ENCODE data around the gene NEDD4L. TPM values are rescaled to one million over a fixed set of nuclear protein-coding genes. Genes with fewer than 3 reads are reported as not detected.
A peak's percentile ranks its signal among the peaks of the same experiment; 100 is the strongest.

Gene NEDD4L
- total RNA-seq, 1 donor from 2014 or later = 135 TPM

DNA sequence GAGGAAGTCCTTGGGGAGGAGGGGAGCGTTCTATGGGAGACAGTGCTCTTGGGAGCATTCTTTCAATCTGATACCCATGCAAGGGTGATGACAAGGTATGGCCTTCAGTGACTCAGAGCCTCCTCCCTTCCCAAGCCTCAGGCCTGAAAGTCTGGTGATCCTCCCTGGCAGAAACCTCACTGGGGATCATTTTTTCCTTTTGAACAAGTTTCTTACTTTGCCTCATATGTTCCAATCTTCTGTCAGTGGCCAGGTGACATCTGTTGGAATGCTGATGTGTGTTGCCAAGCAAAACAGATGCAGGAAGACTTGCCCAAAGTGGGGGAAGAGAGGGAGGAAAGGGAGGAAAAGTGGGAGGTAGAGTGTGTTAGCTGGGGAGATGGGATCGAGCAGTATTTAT is 224.8 kb downstream of the NEDD4L start:
- no peak overlapping the region for H3K4me3 Mint-ChIP-seq
- no peaks in the 10 kb centered on the region for H3K36me3 Mint-ChIP-seq
- TF ChIP-seq, protein P1, sequence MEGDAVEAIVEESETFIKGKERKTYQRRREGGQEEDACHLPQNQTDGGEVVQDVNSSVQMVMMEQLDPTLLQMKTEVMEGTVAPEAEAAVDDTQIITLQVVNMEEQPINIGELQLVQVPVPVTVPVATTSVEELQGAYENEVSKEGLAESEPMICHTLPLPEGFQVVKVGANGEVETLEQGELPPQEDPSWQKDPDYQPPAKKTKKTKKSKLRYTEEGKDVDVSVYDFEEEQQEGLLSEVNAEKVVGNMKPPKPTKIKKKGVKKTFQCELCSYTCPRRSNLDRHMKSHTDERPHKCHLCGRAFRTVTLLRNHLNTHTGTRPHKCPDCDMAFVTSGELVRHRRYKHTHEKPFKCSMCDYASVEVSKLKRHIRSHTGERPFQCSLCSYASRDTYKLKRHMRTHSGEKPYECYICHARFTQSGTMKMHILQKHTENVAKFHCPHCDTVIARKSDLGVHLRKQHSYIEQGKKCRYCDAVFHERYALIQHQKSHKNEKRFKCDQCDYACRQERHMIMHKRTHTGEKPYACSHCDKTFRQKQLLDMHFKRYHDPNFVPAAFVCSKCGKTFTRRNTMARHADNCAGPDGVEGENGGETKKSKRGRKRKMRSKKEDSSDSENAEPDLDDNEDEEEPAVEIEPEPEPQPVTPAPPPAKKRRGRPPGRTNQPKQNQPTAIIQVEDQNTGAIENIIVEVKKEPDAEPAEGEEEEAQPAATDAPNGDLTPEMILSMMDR (IDR thresholded peaks at IDR 0.05; ENCODE audit: unreplicated experiment) = no peak
- no peaks in the 10 kb centered on the region for H3K27me3 Mint-ChIP-seq (ENCODE audit: low read depth)
- no peak for DNase-seq (ENCODE audit: low spot score in 2 of 2, unreplicated experiment in 2 of 2)
- peak overlapping the region; percentile 74 for H3K27ac Mint-ChIP-seq
- H3K4me1 Mint-ChIP-seq = peaks cover 61% of the 10 kb centered on the region
- no peaks in the 10 kb centered on the region for H3K9me3 Mint-ChIP-seq

DNA sequence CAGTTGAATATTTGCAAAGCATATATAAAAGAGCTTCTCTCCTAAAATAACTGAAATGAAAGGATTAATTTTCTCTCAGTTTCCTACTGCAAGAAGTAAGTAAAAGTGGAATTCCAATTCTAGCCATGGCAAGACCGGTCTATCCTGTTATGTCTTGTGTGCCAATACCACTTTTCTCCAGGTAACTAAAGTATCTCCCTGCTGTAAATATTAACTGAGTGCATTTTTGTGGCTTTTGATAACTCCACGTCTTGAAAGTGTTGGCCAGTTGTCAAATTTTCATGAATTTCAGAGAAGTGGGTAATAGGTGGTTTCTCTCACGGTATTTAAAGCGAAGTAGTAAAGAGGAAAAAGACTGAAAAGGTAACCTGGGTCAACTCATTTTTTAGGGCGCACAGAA is 225.9 kb downstream of the NEDD4L start:
- Mint-ChIP-seq H3K27me3 (ENCODE audit: low read depth) (no peaks in the 10 kb centered on the region), H3K9me3 (no peaks in the 10 kb centered on the region), H3K4me3 (no peak overlapping the region), H3K4me1 (peaks cover 52% of the 10 kb centered on the region), H3K27ac (peak overlapping the region; percentile 74), H3K36me3 (no peaks in the 10 kb centered on the region)
- no peak for DNase-seq (ENCODE audit: low spot score in 2 of 2, unreplicated experiment in 2 of 2)
- TF ChIP-seq, protein P1 (IDR thresholded peaks at IDR 0.05; ENCODE audit: unreplicated experiment) = no peak

DNA sequence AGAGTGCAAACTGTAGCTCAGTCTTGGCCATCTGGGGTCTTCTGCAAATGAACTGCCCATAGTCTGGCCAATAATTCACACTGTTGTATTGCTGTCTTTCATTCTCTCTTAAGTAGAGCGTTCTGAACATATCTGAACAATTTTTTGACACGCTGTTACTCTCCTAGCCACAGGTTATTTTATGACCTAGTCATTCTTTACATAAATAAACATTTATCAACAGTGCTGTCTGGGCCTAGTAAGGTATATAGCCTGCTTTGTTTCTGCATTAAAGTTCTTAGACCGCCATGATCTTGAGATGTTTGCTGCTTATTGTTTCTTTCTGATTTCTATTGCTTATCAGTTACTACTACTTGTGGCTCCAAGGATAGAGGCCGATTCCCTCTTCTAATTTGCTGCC is 226.4 kb downstream of the NEDD4L start:
- peaks cover 52% of the 10 kb centered on the region for H3K4me1 Mint-ChIP-seq
- no peak for DNase-seq (ENCODE audit: low spot score in 2 of 2, unreplicated experiment in 2 of 2)
- H3K36me3 Mint-ChIP-seq = no peaks in the 10 kb centered on the region
- H3K27me3 Mint-ChIP-seq (ENCODE audit: low read depth) = no peaks in the 10 kb centered on the region
- H3K27ac Mint-ChIP-seq = peak overlapping the region; percentile 74
- no peak overlapping the region for H3K4me3 Mint-ChIP-seq
- no peaks in the 10 kb centered on the region for H3K9me3 Mint-ChIP-seq
- TF ChIP-seq, protein P1 (IDR thresholded peaks at IDR 0.05; ENCODE audit: unreplicated experiment) = no peak

DNA sequence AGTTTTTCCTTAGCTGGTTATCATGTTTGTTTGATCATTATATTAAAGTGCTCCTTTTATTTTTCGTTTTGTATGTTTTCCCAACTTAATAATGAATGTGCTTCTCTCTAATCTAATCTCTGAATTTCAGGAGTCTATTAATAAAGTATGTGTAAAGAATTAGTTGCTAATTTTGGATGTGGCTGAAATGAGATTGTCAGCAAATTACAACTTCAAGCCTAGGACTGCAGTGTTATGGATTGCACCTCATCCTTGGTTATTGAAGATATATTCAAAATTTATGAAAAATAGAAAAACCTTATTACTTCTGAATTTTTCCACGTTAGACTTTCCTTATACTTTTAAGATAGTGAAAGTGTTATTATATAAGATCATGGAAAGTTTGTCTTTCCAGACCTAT is 227.7 kb downstream of the NEDD4L start:
- Mint-ChIP-seq H3K4me1 (peaks cover 51% of the 10 kb centered on the region), H3K9me3 (no peaks in the 10 kb centered on the region), H3K36me3 (no peaks in the 10 kb centered on the region), H3K27me3 (ENCODE audit: low read depth) (no peaks in the 10 kb centered on the region), H3K4me3 (no peak overlapping the region), H3K27ac (no peak overlapping the region)
- TF ChIP-seq, protein P1 (IDR thresholded peaks at IDR 0.05; ENCODE audit: unreplicated experiment) = no peak
- no peak for DNase-seq (ENCODE audit: low spot score in 2 of 2, unreplicated experiment in 2 of 2)

DNA sequence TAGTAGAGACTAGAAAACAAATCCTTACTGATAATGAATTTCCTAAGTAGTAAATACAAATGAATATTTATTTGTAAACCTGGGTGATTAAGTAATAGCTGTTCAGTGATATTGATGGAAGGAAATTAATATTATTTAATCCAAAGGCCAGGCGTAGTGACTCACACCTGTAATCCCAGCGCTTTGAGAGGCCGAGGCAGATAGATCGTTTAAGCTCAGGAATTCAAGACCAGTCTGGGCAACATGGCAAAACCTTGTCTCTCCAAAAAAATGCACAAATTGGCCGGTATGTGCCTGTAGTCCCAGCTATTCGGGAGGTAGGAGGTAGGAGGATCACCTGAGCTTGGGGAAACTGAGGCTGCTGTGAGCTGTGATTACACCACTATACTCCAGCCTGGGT is 228.2 kb downstream of the NEDD4L start:
- H3K9me3 Mint-ChIP-seq = no peaks in the 10 kb centered on the region
- no peak overlapping the region for H3K27ac Mint-ChIP-seq
- H3K4me1 Mint-ChIP-seq = peaks cover 54% of the 10 kb centered on the region
- no peak for DNase-seq (ENCODE audit: low spot score in 2 of 2, unreplicated experiment in 2 of 2)
- no peaks in the 10 kb centered on the region for H3K36me3 Mint-ChIP-seq
- H3K4me3 Mint-ChIP-seq = no peak overlapping the region
- H3K27me3 Mint-ChIP-seq (ENCODE audit: low read depth) = no peaks in the 10 kb centered on the region
- TF ChIP-seq, protein P1 (IDR thresholded peaks at IDR 0.05; ENCODE audit: unreplicated experiment) = no peak
